ENCODE data around the gene VSIG1. TPM values are rescaled to one million over a fixed set of nuclear protein-coding genes. Genes with fewer than 3 reads are reported as not detected.
A peak's percentile ranks its signal among the peaks of the same experiment; 100 is the strongest.

The VSIG1 gene
- total RNA-seq, 3 donors from 2014 or later, result not detected

GRCh38 chrX:108090491-108091263 lies 45.8 kb downstream of the VSIG1 start:
- Histone ChIP-seq H3K4me3 (peak overlapping the region; percentile 54 to 70 (median 60)), H3K27me3 (peaks cover 0 to 9% of the 10 kb centered on the region in 2 donors), H3K9me3 (no peaks in the 10 kb centered on the region), H3K36me3 (no peaks in the 10 kb centered on the region), H3K4me1 (peaks cover 0 to 4% of the 10 kb centered on the region in 2 donors), H3K27ac (peak overlapping the region; percentile 88 to 89)
- DNase-seq (ENCODE audit: low spot score in 2 of 2), result no peak
- intact Hi-C loops (cut with DNase I; ENCODE audit: low total_unique reads), result no loop called here
- no peak for TF ChIP-seq POLR2AphosphoS5 (IDR thresholded peaks at IDR 0.05)

DNA sequence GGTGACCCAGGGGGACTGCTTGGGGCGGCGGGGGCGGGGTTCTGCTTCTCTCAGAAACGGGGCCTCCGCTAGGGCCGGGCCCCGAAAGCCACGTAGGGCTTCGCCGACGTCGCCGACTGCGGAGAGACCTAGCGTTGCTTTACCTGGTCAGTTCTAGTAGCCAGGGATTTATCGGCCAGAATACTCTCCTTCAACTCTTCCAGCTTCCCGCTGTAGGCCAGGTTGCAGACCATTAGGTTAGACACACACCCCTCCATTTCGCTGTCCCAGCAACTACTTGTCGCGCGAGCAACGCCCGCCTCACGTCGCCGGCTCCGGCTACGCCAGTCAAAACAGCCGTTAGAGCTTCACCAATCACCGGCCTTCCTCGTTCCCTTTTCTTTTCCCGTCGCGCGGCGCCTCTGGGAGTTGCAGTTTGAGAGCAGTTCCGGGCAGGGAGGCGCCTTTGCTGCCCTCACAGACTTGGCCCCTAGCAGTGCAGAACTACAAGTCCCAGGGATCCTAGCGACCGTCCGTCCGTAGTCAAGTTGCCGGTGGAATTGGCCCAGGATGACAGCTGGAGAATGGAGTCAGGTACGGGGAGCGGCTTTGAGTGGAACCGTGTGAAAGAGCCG lies 46.5 kb downstream of the VSIG1 start, which contains the start of the genes ATG4A and PSMD10:
Gene ATG4A (plus strand): TSS at position 515 of the 614 bp plus-strand sequence. CDS start 49 bp downstream, at position 564.
Gene PSMD10 (minus strand): TSS at position 279 of the 614 bp plus-strand sequence. CDS start 22 bp downstream, at position 257.
- Histone ChIP-seq H3K27ac (peak within 1 kb of the TSS; percentile 88 to 89), H3K4me3 (peak within 1 kb of the TSS; percentile 54 to 70 (median 60)), H3K9me3 (no peaks in the 10 kb centered on the region), H3K4me1 (peaks cover 0 to 4% of the 10 kb centered on the region in 2 donors), H3K27me3 (peaks cover 0 to 12% of the 10 kb centered on the region in 2 donors), H3K36me3 (no peaks in the 10 kb centered on the region)
- intact Hi-C loops (cut with DNase I; ENCODE audit: low total_unique reads), result no loop called here
- DNase-seq (ENCODE audit: low spot score in 2 of 2), result peak; percentile 88 to 93
- peak; percentile 41 to 89 (median 62) for TF ChIP-seq POLR2AphosphoS5 (IDR thresholded peaks at IDR 0.05)
- TF ChIP-seq POLR2A (IDR thresholded peaks at IDR 0.05), result peak; percentile 56
- no peak for TF ChIP-seq CTCF (IDR thresholded peaks at IDR 0.05)

DNA sequence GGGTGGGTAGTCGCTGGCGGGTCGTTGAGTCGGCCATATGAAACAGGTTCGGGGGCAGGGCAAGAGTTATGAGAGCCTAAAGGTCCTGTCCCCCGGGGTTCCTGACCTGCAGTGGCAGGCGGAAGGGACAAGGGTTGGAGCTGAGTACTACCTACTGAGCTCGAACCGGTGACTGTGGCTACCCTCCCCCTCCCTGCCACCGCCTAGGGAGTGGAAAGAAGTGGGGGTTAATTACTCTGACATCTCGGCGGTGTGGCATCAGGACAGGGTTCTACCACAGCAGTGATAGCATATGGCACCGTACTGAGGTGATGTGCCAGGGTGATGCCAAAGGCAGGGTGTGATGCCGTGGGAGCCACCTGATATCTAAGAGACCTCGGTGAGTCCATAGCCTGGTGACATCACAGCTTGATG lies 47.0 kb downstream of the VSIG1 start:
- Histone ChIP-seq H3K4me3 (peak overlapping the region; percentile 54 to 70 (median 60)), H3K36me3 (no peaks in the 10 kb centered on the region), H3K27ac (peak overlapping the region; percentile 64 to 89), H3K4me1 (peaks cover 0 to 4% of the 10 kb centered on the region in 2 donors), H3K9me3 (no peaks in the 10 kb centered on the region), H3K27me3 (peaks cover 0 to 15% of the 10 kb centered on the region in 2 donors)
- intact Hi-C loops (cut with DNase I; ENCODE audit: low total_unique reads), result no loop called here
- TF ChIP-seq CTCF (IDR thresholded peaks at IDR 0.05) (no peak), POLR2AphosphoS5 (IDR thresholded peaks at IDR 0.05) (no peak), POLR2A (IDR thresholded peaks at IDR 0.05) (no peak)
- DNase-seq (ENCODE audit: low spot score in 2 of 2), result no peak

- Histone ChIP-seq H3K4me1 (no peaks in the 10 kb centered on the region), H3K27me3 (peaks cover 0 to 16% of the 10 kb centered on the region in 2 donors), H3K9me3 (no peaks in the 10 kb centered on the region), H3K27ac (no peak overlapping the region), H3K36me3 (no peaks in the 10 kb centered on the region), H3K4me3 (no peak overlapping the region)
- no peak for DNase-seq (ENCODE audit: low spot score in 2 of 2)
- intact Hi-C loops (cut with DNase I; ENCODE audit: low total_unique reads), result no loop called here
- TF ChIP-seq CTCF (IDR thresholded peaks at IDR 0.05), result no peak
- TF ChIP-seq POLR2A (IDR thresholded peaks at IDR 0.05), result no peak
- TF ChIP-seq POLR2AphosphoS5 (IDR thresholded peaks at IDR 0.05), result no peak
Measured at GRCh38 chrX:108097380-108097779, 52.5 kb downstream of the VSIG1 start.

- no peaks in the 10 kb centered on the region for H3K4me1 ChIP-seq
- H3K27ac ChIP-seq, result no peak overlapping the region
- peaks cover 0 to 13% of the 10 kb centered on the region in 2 donors for H3K27me3 ChIP-seq
- DNase-seq (ENCODE audit: low spot score in 2 of 2), result no peak
- TF ChIP-seq CTCF (IDR thresholded peaks at IDR 0.05) (no peak), POLR2AphosphoS5 (IDR thresholded peaks at IDR 0.05) (no peak), POLR2A (IDR thresholded peaks at IDR 0.05) (no peak)
- no peaks in the 10 kb centered on the region for H3K36me3 ChIP-seq
- H3K9me3 ChIP-seq, result peaks cover 0 to 4% of the 10 kb centered on the region in 2 donors
- intact Hi-C loops (cut with DNase I; ENCODE audit: low total_unique reads), result no loop called here
- H3K4me3 ChIP-seq, result no peak overlapping the region
Measured at GRCh38 chrX:108105473-108105872, 60.6 kb downstream of the VSIG1 start.

Measured in breast epithelium (tissue), 4 donors.